Measurements from ENCODE around the gene FNIP1.
A peak's percentile ranks its signal among the peaks of the same experiment; 100 is the strongest.
"Not testable (repeated sequence)": the region's sequence is repeated elsewhere in the genome, so short reads cannot be mapped to it uniquely, and the experiment has no call there.

The FNIP1 gene

DNA sequence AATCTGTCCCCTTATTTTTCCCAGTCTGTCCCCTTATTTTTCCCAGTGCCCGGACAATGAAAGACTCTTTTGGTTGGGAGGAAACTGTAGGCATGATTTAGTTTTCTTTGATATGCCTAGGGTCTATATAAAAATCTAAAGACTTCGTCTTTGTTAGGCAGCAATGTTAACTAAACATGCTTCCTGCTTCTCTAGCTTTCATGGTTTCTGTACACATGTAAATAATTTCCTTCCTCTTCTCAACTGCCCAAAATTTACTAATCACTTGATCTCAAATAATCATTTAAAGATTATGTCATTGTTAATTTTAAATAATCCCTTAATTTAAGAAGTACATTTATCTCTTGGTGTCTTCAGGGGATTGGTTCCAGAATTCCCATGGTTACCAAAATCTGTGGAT, 114.0 kb downstream of the FNIP1 start:
- TF ChIP-seq, protein P1, sequence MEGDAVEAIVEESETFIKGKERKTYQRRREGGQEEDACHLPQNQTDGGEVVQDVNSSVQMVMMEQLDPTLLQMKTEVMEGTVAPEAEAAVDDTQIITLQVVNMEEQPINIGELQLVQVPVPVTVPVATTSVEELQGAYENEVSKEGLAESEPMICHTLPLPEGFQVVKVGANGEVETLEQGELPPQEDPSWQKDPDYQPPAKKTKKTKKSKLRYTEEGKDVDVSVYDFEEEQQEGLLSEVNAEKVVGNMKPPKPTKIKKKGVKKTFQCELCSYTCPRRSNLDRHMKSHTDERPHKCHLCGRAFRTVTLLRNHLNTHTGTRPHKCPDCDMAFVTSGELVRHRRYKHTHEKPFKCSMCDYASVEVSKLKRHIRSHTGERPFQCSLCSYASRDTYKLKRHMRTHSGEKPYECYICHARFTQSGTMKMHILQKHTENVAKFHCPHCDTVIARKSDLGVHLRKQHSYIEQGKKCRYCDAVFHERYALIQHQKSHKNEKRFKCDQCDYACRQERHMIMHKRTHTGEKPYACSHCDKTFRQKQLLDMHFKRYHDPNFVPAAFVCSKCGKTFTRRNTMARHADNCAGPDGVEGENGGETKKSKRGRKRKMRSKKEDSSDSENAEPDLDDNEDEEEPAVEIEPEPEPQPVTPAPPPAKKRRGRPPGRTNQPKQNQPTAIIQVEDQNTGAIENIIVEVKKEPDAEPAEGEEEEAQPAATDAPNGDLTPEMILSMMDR (conservative IDR thresholded peaks at IDR 0.05): no peak
- TF ChIP-seq ZFX (IDR thresholded peaks at IDR 0.05): no peak

DNA sequence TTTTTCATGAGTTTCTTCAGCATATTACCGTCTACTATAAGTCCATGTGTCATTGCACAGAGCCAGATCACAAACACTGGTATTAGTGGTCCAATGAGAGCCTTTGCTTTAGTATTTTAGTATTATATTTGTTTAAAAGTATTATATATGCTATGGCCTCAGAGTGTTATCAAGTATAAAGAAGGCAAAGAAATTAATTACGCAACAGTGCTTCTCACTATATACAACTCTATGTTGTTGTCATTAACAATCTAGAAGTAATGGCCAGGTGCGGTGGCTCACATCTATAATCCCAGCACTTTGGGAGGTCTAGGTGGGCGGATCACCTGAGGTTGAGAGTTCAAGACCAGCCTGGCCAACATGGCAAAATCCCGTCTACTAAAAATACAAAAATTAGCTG, 114.6 kb downstream of the FNIP1 start:
- no peak overlapping the region for H3K27ac ChIP-seq
- TF ChIP-seq, protein P1 (conservative IDR thresholded peaks at IDR 0.05): no peak
- no peak for TF ChIP-seq ZFX (IDR thresholded peaks at IDR 0.05)

More for the DNA sequence above, 114.0 kb downstream of the FNIP1 start:
- H3K27ac ChIP-seq: peak overlapping the region; percentile 41; the same call in 1 of the 2 replicates

DNA sequence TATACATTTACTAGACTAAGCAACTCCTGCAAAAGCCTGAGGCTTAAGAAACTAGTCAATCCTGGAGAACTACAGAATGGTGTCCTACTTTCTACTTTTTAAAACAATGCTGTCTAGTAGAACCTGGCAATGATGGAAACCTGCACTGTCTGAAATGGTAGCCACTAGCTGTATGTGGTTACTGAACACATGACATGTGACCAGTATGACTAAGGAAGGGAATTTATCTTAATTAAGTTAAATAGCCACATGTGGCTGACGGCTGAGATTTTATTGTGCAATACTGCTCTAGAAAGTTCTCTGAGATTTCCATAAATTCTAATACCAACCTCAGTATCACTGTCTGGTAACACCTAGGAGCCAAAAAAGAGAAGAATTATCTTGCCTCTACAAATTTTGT, 116.9 kb downstream of the FNIP1 start:
- no peak overlapping the region for H3K27ac ChIP-seq
- TF ChIP-seq, protein P1 (conservative IDR thresholded peaks at IDR 0.05): no peak
- no peak for TF ChIP-seq ZFX (IDR thresholded peaks at IDR 0.05)

DNA sequence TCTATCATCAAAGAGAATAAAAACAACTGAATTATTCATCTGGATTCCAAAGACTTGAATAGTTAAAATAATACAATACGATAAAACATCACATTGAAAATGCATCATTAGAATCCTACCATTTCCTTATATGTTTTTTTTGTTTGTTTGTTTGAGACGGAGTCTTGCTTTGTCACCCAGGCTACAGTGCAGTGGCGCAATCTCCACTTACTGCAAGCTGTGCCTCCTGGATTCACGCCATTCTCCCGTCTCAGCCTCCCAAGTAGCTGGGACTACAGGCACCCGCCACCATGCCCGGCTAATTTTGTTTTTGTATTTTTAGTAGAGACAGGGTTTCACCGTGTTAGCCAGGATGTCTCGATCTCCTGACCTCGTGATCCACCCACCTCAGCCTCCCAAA, 118.5 kb downstream of the FNIP1 start:
- not testable (repeated sequence) for H3K27ac ChIP-seq

DNA sequence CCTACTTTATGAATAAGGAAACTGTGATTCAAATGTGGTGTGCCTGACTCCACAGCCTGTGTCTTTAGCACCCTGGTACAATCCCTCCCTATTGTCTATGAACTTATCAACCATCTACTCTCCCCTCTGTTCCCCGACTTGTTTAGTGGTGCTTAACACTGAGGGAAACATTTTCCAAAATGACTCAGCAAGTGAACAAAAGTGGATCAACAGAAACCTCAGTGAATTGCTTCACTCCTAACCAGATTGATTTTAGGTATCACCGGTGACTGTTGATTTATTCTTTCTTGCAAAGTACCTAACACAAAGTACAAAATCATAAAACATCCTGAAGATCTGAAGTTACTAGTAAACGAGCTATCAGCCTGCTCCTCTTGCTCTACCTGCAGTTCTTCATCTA, 119.7 kb downstream of the FNIP1 start:
- TF ChIP-seq, protein P1 (conservative IDR thresholded peaks at IDR 0.05): no peak
- no peak for TF ChIP-seq ZFX (IDR thresholded peaks at IDR 0.05)
- H3K27ac ChIP-seq: no peak overlapping the region

DNA sequence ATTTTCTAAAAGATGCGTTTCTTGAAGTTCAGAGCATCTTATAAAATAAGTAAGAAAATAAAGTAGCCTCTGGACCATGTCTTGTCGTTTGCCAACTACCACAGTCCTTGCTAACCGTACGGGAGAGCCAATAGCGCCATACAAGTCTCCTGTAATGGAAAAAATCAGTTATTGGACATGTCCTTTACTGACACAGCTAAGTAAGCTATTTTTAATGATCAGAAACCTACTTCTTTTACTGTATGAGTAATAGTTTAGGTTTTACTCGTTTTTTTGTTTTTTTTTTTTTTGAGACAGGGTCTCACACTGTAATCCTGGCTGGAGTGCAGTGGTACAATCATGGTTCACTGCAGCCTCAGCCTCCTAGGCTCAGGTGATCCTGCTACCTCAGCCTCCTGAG, 124.0 kb downstream of the FNIP1 start:
- TF ChIP-seq ZFX (IDR thresholded peaks at IDR 0.05): no peak
- TF ChIP-seq, protein P1 (conservative IDR thresholded peaks at IDR 0.05): no peak
- peak overlapping the region; percentile 81 for H3K27ac ChIP-seq

DNA sequence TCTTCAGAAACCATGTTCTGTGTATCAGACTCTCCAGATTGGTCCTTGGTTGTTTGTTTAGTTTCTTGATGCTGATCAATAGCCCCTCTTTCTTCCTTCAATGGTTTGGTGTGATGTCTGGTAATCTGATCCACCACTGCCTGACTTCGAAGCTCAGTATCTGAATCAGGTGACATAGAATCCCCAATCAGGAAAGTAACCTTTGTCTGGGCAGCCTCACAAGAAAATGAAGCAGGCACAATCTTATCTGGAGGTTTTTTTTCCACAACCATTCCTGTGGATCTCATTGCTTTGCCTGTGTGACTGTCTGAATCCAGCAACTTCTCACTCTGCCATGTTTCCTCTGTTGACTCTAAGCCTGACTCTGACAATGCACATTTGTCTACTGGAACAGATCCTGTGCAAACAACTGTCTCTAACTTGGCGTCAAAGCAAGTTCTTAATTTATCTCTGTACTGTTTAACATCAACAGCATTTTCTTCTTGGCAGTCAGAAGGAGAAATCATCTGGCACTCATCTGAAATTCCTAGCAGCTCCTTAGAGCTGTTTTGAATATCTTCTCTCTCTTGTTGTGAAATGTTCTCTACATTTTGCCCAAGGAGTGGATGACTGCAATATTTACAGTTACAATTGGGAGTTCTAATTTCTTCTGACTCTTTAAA, 124.7 kb downstream of the FNIP1 start:
- no peak for TF ChIP-seq ZFX (IDR thresholded peaks at IDR 0.05)
- TF ChIP-seq, protein P1 (conservative IDR thresholded peaks at IDR 0.05): no peak
- H3K27ac ChIP-seq: peak overlapping the region; percentile 81; the same call in 1 of the 2 replicates

DNA sequence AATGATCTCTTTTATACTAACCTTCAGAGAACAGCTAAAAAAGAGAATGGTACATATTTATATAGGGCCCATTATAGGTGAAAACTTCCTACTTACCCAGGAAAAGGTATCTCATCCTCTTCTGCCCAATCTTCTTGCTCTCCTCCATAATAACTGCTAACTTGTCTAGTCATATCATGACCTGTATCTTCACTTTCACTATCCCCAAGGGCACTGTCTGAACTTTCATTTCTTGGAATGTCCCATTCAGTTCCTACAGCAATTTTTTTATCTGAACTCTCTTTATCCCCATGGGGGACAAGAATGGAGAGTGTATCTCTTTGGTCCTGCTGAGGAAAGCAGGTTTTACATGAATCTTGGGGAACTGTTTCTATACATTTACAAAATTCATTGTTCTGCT, 125.4 kb downstream of the FNIP1 start:
- TF ChIP-seq, protein P1 (conservative IDR thresholded peaks at IDR 0.05): no peak
- no peak for TF ChIP-seq ZFX (IDR thresholded peaks at IDR 0.05)
- no peak overlapping the region; the same call in 1 of the 2 replicates for H3K27ac ChIP-seq

Data from C4-2B (cell line).